ENCODE measurements around the gene C3. TPM values are rescaled to one million over a fixed set of nuclear protein-coding genes. Genes with fewer than 3 reads are reported as not detected.

The C3 gene
- total RNA-seq, 1 experiment from 2014 or later = 658 TPM

GRCh38 chr19:6693681-6694080 is 26.8 kb downstream of the C3 start:
- Mint-ChIP-seq H3K9me3 (ENCODE audit: low read depth, unreplicated experiment) (no peaks in the 10 kb centered on the region), H3K27me3 (ENCODE audit: unreplicated experiment) (no peaks in the 10 kb centered on the region), H3K4me3 (ENCODE audit: low read depth, unreplicated experiment) (no peak overlapping the region), H3K27ac (ENCODE audit: unreplicated experiment) (no peak overlapping the region), H3K36me3 (ENCODE audit: insufficient read depth, unreplicated experiment) (peaks cover 28% of the 10 kb centered on the region), H3K4me1 (ENCODE audit: low read depth, unreplicated experiment) (no peaks in the 10 kb centered on the region)
- BruUV-seq (replicated peaks) = no TSS peak
- DNase-seq = no peak
- intact Hi-C loops (cut with micrococcal nuclease; ENCODE audit: unreplicated experiment) = no loop called here
- TF ChIP-seq CTCF (IDR thresholded peaks at IDR 0.05; ENCODE audit: unreplicated experiment) = no peak
- CTCF ChIA-PET = no interaction called here

DNA sequence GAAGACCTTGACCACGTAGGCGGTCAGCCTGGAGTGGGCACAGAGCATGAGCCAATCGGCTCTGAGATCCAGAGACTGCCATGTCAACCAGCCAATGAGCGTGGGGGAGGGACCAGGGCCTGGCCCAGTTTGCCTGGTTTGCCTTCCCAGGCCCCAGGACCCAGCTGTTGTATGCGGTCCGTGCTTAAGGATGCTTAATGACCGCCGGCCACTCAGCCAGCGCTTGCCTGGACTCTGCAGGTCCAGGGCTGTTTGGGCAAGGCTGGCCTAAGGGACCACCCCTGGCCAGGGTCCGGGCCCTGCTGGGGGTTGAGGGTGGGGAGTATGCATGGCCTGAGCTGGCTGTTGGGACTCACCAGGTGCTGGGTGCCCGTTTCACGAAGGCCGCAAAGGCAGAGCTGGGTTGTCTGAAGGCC is 27.4 kb downstream of the C3 start:
- TF ChIP-seq CTCF (IDR thresholded peaks at IDR 0.05; ENCODE audit: unreplicated experiment) = no peak
- peaks cover 30% of the 10 kb centered on the region for H3K36me3 Mint-ChIP-seq (ENCODE audit: insufficient read depth, unreplicated experiment)
- no peak overlapping the region for H3K27ac Mint-ChIP-seq (ENCODE audit: unreplicated experiment)
- BruUV-seq (replicated peaks) = no TSS peak
- no peak overlapping the region for H3K4me3 Mint-ChIP-seq (ENCODE audit: low read depth, unreplicated experiment)
- intact Hi-C loops (cut with micrococcal nuclease; ENCODE audit: unreplicated experiment) = no loop called here
- H3K4me1 Mint-ChIP-seq (ENCODE audit: low read depth, unreplicated experiment) = no peaks in the 10 kb centered on the region
- H3K27me3 Mint-ChIP-seq (ENCODE audit: unreplicated experiment) = no peaks in the 10 kb centered on the region
- CTCF ChIA-PET = no interaction called here
- H3K9me3 Mint-ChIP-seq (ENCODE audit: low read depth, unreplicated experiment) = no peaks in the 10 kb centered on the region
- no peak for DNase-seq

DNA sequence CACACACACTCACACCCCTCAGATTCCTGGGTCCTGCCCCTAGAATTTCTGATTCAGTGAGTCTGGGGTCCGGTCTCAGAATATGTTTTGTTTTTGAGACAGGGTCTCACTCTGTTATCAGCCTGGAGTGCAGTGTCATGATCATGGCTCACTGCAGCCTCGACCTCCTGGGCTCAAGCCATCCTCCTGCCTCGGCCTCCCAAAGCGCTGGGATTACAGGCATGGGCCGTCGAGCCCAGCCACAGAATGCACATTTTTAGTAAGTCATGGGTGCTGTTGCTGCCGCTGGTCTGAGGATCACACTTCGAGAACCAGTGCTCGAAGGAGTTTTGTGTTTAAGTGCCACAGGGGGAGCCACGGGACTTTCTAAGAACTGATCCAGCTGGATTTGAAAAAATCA is 28.4 kb downstream of the C3 start:
- Mint-ChIP-seq H3K27ac (ENCODE audit: unreplicated experiment) (no peak overlapping the region), H3K4me1 (ENCODE audit: low read depth, unreplicated experiment) (no peaks in the 10 kb centered on the region), H3K36me3 (ENCODE audit: insufficient read depth, unreplicated experiment) (peaks cover 31% of the 10 kb centered on the region), H3K9me3 (ENCODE audit: low read depth, unreplicated experiment) (no peaks in the 10 kb centered on the region), H3K4me3 (ENCODE audit: low read depth, unreplicated experiment) (no peak overlapping the region), H3K27me3 (ENCODE audit: unreplicated experiment) (no peaks in the 10 kb centered on the region)
- CTCF ChIA-PET = no interaction called here
- no peak for DNase-seq
- TF ChIP-seq CTCF (IDR thresholded peaks at IDR 0.05; ENCODE audit: unreplicated experiment) = no peak
- no TSS peak for BruUV-seq (replicated peaks)
- intact Hi-C loops (cut with micrococcal nuclease; ENCODE audit: unreplicated experiment) = no loop called here

DNA sequence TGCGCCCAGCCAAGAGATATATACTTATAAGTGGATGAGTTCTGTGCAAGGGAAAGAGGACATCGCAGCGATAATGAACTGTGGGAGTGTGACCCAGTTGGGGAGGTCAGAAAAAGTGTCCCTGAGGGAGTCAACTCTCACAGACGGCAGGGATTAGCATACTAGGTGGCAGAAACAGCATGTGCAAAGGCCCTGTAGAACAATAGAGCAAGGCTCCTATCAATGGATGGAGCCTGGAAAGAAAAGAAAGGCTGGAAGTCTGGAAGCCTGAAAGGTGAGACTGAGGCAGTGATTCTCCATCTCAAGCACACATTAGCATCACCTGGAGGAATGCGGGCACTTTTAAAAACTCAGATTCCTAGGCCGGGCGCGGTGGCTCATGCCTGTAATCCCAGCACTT is 29.1 kb downstream of the C3 start:
- peaks cover 30% of the 10 kb centered on the region for H3K36me3 Mint-ChIP-seq (ENCODE audit: insufficient read depth, unreplicated experiment)
- H3K27ac Mint-ChIP-seq (ENCODE audit: unreplicated experiment) = no peak overlapping the region

More for the DNA sequence above, 29.1 kb downstream of the C3 start:
- Mint-ChIP-seq H3K4me1 (ENCODE audit: low read depth, unreplicated experiment) (no peaks in the 10 kb centered on the region), H3K4me3 (ENCODE audit: low read depth, unreplicated experiment) (no peak overlapping the region), H3K27me3 (ENCODE audit: unreplicated experiment) (no peaks in the 10 kb centered on the region), H3K9me3 (ENCODE audit: low read depth, unreplicated experiment) (no peaks in the 10 kb centered on the region)
- intact Hi-C loops (cut with micrococcal nuclease; ENCODE audit: unreplicated experiment) = no loop called here
- BruUV-seq (replicated peaks) = no TSS peak
- CTCF ChIA-PET = no interaction called here
- TF ChIP-seq CTCF (IDR thresholded peaks at IDR 0.05; ENCODE audit: unreplicated experiment) = no peak
- no peak for DNase-seq
